Activated CD4-positive, alpha-beta T cell treated with anti-CD3 and anti-CD28 coated beads, Interleukin-2, amount 50 U/mL, for 24 hours (primary cell): ENCODE measurements around the gene SLC10A3.

Experiments
- DNase-seq, 2 donors: peaks; one replicate each; pipeline ENCODE4 v3.0.0-alpha.2; 2020; ENCODE audit warnings: low read depth in 1 of 2, low spot score in 1 of 2

SLC10A3 gene

DNA sequence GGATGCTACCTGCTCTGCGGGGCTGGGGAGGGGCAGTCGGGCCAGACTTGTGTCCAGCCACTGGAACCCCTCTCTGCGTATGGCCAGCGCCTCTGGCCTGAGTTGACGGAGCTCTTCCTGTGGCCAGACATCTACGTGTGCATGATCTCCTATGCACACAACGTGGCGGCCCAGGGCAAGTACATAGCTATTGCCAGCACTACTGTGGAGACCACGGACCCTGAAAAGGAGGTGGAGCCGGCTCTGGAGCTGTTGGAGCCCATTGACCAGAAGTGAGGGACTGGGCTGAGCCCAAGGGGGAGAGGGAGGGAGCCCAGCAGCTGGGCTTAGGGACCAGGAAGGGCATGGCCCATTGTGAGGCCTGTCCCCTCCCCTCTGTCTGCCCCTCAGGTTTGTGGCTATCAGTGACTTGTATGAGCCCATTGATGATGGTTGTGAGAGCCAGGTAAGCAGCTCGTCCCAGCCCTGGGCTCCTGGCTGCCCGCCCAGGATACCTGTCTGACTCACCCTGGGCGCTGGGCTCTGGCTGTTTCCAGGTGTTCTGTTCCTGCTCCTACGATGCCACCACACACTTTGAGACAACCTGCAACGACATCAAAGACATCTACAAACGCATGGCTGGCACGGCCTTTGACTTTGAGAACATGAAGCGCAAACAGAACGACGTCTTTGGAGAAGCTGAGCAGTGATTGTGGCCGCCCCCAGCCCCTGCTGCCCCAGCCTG, 48.3 kb downstream of the SLC10A3 start:
- DNase-seq, result no peak

DNA sequence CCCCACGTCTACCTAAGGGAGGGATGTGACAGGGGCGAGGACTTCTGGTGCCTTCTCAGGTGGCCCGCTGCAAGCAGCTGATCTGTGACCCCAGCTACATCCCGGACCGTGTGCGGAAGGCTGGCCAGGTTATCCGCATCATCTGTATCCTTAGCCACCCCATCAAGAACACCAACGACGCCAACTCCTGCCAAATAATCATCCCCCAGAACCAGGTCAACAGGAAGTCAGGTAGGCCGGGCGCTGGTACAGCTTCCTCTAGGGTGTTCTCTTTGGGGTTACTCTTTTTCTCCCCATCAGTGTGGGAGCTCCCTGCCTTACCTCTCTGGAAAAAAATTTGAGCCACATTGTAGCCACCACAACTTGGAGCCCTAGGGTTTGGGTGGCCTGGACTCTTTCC, 48.9 kb downstream of the SLC10A3 start:
- no peak for DNase-seq

DNA sequence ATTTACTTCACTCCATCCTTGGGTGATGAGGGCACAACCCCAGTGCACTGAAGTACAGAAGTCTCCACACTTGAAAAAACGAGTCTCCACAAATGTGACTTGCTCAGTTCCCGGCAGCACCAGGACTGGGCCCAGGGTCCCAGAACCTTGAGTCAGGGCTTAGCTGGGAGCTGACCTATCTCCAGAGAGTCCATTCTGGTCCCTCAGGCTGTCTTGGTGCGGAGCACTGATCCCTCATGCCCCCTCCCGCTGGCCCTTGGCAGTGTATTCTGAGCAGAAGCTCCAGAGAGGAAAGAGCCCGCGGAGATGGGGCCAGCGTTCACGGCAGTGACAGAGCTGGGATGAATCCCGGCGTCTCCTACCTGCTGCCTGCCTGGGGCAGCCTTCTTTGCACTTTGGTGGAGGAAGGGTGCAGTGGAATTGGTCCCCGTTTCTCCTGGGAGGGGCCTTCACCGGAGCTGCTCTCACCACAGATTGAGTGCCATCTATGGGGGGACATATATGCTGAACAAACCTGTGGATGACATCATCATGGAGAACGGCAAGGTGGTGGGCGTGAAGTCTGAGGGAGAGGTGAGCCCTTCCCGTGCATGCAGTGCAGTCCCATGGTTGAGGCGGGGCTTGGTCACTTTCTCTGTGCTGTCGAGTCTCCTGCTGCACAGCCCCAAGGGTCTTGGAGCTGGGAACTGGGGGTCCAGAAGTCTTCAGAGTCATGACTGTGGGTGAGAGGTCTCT, 49.6 kb downstream of the SLC10A3 start:
- no peak for DNase-seq

DNA sequence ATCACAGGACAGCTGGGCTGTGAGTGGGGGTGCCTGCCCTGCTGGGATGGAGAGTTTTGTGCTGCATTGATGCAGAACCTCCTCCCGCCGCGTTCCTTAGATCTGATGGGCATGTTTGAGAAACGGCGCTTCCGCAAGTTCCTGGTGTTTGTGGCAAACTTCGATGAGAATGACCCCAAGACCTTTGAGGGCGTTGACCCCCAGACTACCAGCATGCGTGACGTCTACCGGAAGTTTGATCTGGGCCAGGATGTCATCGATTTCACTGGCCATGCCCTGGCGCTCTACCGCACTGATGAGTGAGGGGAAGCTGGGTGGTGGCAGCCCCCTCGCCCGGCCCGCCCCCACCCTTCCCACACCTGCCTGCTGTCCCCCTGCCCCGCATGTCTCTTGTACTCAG, 50.6 kb downstream of the SLC10A3 start:
- no peak for DNase-seq

DNA sequence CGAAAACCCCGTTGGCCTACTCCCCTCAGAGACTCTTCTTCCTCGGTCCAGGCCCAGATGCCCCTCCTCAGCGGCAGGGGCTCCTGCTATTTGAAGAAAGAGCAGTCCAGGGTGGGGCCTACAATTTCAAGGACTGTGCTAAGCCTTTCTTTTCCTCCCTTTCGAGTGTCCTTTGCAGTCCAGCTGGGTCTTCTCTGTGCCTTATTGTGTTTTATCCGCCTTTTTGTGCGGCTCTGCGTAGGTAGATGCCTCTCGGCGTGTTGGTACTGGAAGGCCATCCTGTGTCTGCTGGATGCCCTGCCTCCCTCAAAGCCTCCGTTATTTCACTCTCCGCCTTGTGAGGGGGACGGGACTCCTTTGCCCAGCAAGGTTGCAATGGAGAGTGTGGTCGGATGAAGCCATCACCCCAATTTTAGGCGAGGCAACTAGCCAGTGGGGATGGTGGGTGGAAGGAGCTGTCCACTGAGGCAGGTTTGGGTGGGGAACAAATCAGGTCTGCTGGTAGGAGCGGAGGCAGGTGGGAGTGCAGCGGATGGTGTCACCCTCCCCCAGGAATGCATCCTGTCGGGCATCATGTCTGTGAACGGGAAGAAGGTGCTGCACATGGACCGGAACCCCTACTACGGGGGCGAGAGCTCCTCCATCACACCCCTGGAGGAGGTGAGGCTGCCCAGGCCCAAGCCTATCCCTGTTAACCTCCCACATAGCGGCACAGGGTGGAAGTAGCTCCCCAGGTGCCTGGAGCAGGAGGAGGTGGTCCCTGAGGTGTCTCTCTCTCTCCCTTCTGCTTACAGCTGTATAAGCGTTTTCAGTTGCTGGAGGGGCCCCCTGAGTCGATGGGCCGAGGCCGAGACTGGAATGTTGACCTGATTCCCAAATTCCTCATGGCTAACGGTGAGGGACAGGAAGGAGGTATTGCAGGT, 52.2 kb downstream of the SLC10A3 start:
- DNase-seq, result no peak
